NCI-H1092 treated with DMSO at 0.1 percent for 48 hours (cell line): ENCODE results near the gene ABCC10.
"Not testable (repeated sequence)": the region's sequence is repeated elsewhere in the genome, so short reads cannot be mapped to it uniquely, and the experiment has no call there.

ENCODE experiments used
- DNase-seq: peaks from one replicate; lab custom pipeline; 2025; lab: John Stamatoyannopoulos, UW

ABCC10 gene

GRCh38 chr6:43497689-43498088, 70.3 kb downstream of the ABCC10 start:
- no peak for DNase-seq

DNA sequence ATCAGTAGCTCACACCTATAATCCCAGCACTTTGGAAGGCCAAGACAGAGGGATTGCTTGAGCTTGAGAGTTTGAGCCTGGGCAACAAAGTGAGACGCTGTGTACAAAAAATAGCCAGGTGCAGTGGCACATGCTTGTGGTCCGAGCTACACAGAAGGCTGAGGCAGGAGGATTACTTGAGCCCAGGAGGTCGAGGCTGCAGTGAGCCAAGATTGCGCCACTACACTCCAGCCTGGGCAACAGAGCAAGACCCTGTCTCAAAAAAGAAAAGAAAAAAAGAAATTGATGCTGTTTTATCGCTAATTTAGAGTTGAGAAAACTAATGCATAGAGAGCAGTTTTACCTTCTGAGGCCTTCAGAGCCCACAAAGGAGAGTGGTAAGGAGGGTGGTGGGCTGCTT, 71.0 kb downstream of the ABCC10 start:
- DNase-seq: not testable (repeated sequence)

GRCh38 chr6:43499028-43499815, 71.9 kb downstream of the ABCC10 start:
- DNase-seq: no peak
